ENCODE data around the gene CTPS2.
"Not testable (repeated sequence)": the region's sequence is repeated elsewhere in the genome, so short reads cannot be mapped to it uniquely, and the experiment has no call there.

CTPS2 gene

DNA sequence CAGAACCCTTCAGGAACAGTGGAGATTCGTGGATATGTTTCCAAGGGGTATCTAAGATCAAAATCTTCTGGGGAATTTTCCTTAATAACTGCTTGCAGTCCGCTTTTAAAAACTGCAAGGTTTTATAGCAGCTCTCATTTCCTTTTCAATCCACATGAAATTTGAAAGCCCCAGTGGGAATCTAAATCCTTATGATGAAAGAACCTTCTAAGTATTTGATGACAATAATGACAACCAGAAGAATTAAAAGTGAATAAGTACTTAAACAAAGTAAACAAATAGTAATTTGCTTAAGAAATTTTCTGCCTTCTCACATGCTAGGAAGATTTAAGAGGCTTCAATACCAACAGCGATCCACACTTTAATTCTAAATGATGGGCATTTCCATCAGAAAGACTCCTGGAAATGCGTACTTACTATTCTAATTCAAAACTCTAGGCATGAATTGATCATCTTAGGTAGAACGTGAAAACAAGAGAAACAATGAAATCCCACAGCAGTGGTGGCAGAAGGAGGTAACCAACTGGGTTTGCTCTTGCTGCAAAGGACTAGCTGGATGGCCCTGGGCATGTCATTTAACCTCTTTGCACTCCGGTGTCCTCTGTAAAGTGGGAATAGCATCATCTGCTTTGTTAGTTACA is 100.1 kb downstream of the CTPS2 start:
- Histone ChIP-seq H3K27me3 (no peaks in the 10 kb centered on the region), H3K9me3 (no peaks in the 10 kb centered on the region), H3K36me3 (no peaks in the 10 kb centered on the region), H3K4me1 (no peaks in the 10 kb centered on the region), H3K4me3 (ENCODE audit: low read depth, low read length) (no peak overlapping the region)
- TF ChIP-seq, protein P1, sequence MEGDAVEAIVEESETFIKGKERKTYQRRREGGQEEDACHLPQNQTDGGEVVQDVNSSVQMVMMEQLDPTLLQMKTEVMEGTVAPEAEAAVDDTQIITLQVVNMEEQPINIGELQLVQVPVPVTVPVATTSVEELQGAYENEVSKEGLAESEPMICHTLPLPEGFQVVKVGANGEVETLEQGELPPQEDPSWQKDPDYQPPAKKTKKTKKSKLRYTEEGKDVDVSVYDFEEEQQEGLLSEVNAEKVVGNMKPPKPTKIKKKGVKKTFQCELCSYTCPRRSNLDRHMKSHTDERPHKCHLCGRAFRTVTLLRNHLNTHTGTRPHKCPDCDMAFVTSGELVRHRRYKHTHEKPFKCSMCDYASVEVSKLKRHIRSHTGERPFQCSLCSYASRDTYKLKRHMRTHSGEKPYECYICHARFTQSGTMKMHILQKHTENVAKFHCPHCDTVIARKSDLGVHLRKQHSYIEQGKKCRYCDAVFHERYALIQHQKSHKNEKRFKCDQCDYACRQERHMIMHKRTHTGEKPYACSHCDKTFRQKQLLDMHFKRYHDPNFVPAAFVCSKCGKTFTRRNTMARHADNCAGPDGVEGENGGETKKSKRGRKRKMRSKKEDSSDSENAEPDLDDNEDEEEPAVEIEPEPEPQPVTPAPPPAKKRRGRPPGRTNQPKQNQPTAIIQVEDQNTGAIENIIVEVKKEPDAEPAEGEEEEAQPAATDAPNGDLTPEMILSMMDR (IDR thresholded peaks at IDR 0.05; ENCODE audit: low read depth, low read length): no peak
- DNase-seq: no peak

DNA sequence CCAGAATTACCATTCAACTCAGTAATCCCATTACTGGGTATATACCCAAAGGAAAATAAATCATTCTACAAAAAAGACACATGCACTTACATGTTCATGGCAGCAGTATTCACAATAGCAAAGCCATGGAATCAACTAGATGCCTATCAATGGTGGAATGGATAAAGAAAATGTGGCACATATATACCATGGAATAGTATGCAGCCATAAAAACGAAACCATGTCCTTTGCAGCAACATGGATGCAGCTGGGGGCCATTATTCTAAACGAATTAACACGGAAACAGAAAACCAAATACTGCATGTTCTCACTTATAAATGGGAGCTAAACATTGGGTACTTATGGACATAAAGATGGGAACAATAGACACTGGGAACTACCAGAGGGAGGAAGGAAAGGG is 101.8 kb downstream of the CTPS2 start:
- H3K9me3 ChIP-seq; DNase-seq; H3K36me3 ChIP-seq; H3K4me3 ChIP-seq (ENCODE audit: low read depth, low read length); H3K4me1 ChIP-seq; H3K27me3 ChIP-seq: not testable (repeated sequence)

DNA sequence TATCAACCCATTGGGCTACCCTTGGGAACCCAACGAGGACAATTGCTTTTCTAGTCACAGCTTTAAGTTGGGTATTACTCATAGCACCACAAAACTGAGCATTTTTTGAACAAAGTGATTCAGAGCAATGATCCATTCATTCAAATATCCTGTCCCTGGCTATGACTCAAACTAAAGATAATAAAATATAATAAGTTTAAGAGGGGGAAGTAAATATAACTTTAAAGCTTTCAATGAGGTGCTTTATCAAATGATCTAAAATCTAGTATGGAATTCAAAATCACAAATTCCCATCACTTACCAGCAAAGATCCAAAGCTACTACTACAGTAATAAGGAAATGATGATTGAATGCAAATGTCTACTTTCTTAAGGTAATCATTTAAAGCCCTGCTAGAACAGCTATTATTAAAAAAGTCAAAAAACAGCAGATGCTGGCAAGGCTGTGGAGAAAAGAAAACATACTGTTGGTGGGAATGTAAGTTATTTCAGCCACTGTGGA is 102.3 kb downstream of the CTPS2 start:
- Histone ChIP-seq H3K4me1 (no peaks in the 10 kb centered on the region), H3K36me3 (no peaks in the 10 kb centered on the region), H3K4me3 (ENCODE audit: low read depth, low read length) (no peak overlapping the region), H3K9me3 (no peaks in the 10 kb centered on the region), H3K27me3 (no peaks in the 10 kb centered on the region)
- no peak for DNase-seq
- TF ChIP-seq, protein P1 (IDR thresholded peaks at IDR 0.05; ENCODE audit: low read depth, low read length): no peak

DNA sequence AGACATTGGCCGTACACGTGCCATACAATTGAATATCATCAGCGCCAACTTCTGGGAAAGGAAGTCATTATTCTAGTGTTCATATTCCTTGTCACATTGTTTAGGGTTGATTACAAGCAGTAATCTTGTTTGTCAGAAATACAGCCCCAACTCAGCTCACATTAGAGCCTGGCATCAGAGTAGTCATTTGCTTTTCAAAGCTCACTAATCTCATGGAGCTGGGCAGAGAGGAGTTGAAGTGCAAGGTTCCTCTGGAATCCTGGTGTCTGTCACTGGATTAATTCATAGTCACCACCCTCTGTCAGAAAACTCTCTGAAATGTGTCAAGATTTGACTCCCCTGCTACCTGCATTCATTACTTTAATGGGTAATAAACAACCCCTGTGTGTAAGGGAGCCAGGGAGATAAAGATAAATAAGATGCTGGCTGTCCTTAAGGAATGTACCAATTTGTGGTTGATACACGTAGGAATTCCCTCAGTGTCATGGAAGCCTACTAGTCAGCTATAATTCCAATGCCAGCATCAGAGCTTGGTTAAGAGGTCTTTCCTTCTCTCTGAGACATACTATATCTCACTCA is 106.2 kb downstream of the CTPS2 start:
- H3K27me3 ChIP-seq: no peaks in the 10 kb centered on the region
- no peaks in the 10 kb centered on the region for H3K36me3 ChIP-seq
- no peaks in the 10 kb centered on the region for H3K9me3 ChIP-seq
- H3K4me3 ChIP-seq (ENCODE audit: low read depth, low read length): no peak overlapping the region
- TF ChIP-seq, protein P1 (IDR thresholded peaks at IDR 0.05; ENCODE audit: low read depth, low read length): no peak
- no peaks in the 10 kb centered on the region for H3K4me1 ChIP-seq
- no peak for DNase-seq

DNA sequence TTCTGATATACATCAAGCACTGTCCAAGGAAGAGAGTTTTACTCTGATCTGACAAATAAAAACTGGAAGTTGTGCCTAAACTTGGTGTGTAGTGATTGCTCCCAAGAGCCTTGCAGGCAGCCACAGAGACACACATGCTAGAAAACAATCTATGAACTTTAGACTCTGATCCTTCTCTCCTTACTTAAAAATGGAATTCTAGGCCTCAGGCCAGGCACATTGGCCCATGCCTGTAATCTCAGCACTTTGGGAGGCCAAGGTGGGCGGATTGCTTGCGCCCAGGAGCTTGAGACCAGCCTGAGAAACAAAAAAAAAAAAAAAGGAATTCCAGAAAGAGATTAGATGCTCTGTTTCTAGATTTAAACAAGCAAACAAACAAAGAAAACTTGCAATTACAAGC is 108.1 kb downstream of the CTPS2 start:
- Histone ChIP-seq H3K9me3 (no peaks in the 10 kb centered on the region), H3K4me1 (no peaks in the 10 kb centered on the region), H3K36me3 (no peaks in the 10 kb centered on the region), H3K4me3 (ENCODE audit: low read depth, low read length) (no peak overlapping the region), H3K27me3 (no peaks in the 10 kb centered on the region)
- TF ChIP-seq, protein P1 (IDR thresholded peaks at IDR 0.05; ENCODE audit: low read depth, low read length): no peak
- DNase-seq: no peak

DNA sequence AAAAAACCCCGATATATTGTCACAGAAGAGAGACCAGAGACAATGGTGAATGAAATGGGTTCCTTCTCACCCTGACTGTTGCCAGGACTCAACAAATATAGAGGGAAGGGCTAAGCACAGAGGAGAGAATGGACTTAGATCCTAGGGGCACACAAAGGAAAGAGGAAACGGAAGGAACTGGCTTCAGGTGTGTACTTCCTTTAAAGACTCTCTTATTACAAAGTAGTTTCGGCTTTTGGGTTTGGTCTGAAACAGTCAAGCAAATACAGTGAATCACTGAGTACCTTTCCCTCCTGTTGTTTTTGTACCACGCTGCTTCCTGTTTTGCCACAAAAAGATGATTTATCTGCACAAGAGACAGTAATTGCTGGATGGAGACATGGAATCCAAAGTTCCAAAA is 108.6 kb downstream of the CTPS2 start:
- Histone ChIP-seq H3K27me3 (no peaks in the 10 kb centered on the region), H3K36me3 (no peaks in the 10 kb centered on the region), H3K4me1 (no peaks in the 10 kb centered on the region), H3K9me3 (no peaks in the 10 kb centered on the region), H3K4me3 (ENCODE audit: low read depth, low read length) (no peak overlapping the region)
- TF ChIP-seq, protein P1 (IDR thresholded peaks at IDR 0.05; ENCODE audit: low read depth, low read length): no peak
- no peak for DNase-seq

DNA sequence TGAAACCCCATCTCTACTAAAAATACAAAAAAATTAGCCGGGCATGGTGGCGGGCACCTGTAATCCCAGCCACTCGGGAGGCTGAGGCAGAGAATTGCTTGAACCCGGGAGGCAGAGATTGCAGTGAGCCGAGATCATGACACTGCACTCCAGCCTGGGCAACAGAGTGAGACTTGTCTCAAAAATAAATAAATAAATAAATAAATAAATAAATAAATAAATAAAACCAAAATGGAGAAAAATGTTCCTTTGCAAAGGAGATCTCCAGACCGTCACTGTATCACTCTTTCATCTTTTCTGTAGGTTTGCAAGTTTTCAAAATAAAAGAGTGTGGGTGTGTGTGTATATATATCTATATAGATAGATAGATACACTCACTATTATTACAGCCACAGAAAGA is 109.2 kb downstream of the CTPS2 start:
- DNase-seq; H3K9me3 ChIP-seq; H3K27me3 ChIP-seq; H3K36me3 ChIP-seq; H3K4me3 ChIP-seq (ENCODE audit: low read depth, low read length); H3K4me1 ChIP-seq: not testable (repeated sequence)
